Naive thymus-derived CD8-positive, alpha-beta T cell (primary cell): ENCODE measurements around the gene EIF4E2. TPM values are rescaled to one million over a fixed set of nuclear protein-coding genes. Genes with fewer than 3 reads are reported as not detected.

Experiments used
- ATAC-seq, 2 donors: fragments of 150-1000 bp; cut with Tn5 transposase in 1 of 2; sonication (Bioruptor Pico), chemical (Tn5 transposase) in 1 of 2; 1 replicate in 1 of 2; 2 replicates in 1 of 2; pipeline ENCODE4 v1.10.0; 2021; ENCODE audit warnings: mild to moderate bottlenecking in 2 of 2, moderate library complexity in 2 of 2
- POLR2A ChIA-PET: fragments of 350-600 bp; sonication (Branson Sonifier 250); formaldehyde crosslinking; loops from one replicate; lab custom pipeline; 2021; ENCODE audit warnings: antibody characterized with exemption; lab: Charles Lee
- DNase-seq, 10 donors: peaks; one replicate each; pipeline versions ENCODE4 v3.0.0 to v3.0.0-alpha.2; 2020 to 2022
- H3K27ac Mint-ChIP-seq, 10 donors: one replicate each; pipeline ENCODE4 v1.8.0; 2020 to 2022; ENCODE audit warnings: mild to moderate bottlenecking in 10 of 10, mixed read lengths in 10 of 10, moderate library complexity in 4 of 10, inconsistent platforms in 1 of 10
- H3K27me3 Mint-ChIP-seq, 5 donors: one replicate each; pipeline ENCODE4 v1.8.0; 2021 to 2022; ENCODE audit warnings: mixed read lengths in 5 of 5
- H3K36me3 Mint-ChIP-seq, 3 donors: one replicate each; pipeline ENCODE4 v1.8.0; 2020 to 2022; ENCODE audit warnings: mixed read lengths in 3 of 3, mild to moderate bottlenecking in 2 of 3, inconsistent platforms in 1 of 3
- H3K4me1 Mint-ChIP-seq, 4 donors: one replicate each; pipeline ENCODE4 v1.8.0; 2021 to 2022; ENCODE audit warnings: mixed read lengths in 4 of 4
- H3K4me3 Mint-ChIP-seq, 10 donors: one replicate each; pipeline ENCODE4 v1.8.0; 2020 to 2022; ENCODE audit warnings: mild to moderate bottlenecking in 10 of 10, mixed read lengths in 10 of 10, moderate library complexity in 6 of 10, inconsistent platforms in 1 of 10
- H3K9me3 Mint-ChIP-seq, 9 donors: one replicate each; pipeline ENCODE4 v1.8.0; 2020 to 2022; ENCODE audit warnings: mixed read lengths in 9 of 9, mild to moderate bottlenecking in 3 of 9, inconsistent platforms in 1 of 9, moderate library complexity in 1 of 9
- polyA plus RNA-seq, 3 donors: library from polyadenylated mRNA; unstranded; fragments of 300-500 nt; fragmentation: Illumina TruSeq; gene quantifications; one replicate each; pipeline ENCODE4 v1.2.3, GENCODE V29; 2021
- total RNA-seq, 8 experiments: library from RNA in 2 of 8; stranded (reverse) in 2 of 8; gene quantifications; one replicate each; pipeline ENCODE4 v1.2.3 and lab custom pipeline; 2021 to 2026

EIF4E2 gene
- total and polyA plus RNA-seq, 5 experiments from 2014 or later = 41.5 to 64.0 (median 49.3) TPM

DNA sequence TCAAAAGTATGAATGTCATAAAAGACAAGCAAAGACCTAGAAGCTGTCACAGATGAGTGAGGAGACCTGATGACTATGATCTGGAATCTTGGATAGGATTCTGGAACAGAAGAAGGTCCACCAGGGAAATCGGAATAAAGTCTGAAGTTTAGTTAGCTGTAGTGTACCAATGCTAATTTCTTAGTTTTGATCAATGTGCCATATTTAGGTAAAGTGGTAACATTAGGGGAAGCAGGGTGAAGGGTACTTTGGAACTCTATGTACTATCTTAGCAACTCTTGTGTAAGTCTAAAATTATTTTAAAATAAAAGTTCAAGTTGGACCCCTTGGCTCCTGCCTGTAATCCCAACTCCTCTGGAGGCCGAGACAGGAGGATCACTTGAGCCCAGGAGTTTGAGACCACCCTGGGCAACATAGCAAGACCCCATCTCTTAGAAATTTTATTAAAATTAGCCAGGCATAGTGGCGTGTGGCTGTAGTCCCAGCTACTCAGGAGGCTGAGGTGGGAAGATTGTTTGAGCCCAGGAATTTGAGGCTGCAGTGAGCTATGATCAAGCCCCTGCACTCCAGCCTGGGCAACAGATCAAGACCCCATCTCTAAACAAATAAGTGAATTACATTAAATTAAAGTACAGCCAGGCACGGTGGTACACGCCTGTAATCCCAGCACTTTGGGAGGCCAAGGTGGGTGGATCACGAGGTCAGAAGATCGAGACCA lies 47.0 kb downstream of the EIF4E2 start:
- POLR2A ChIA-PET = no interaction called here
- no peaks in the 10 kb centered on the region for H3K4me1 Mint-ChIP-seq
- peaks cover 0 to 2% (median 1%) of the 10 kb centered on the region in 5 donors for H3K27me3 Mint-ChIP-seq
- DNase-seq (no peak), ATAC-seq (no peak)
- no peak overlapping the region for H3K27ac Mint-ChIP-seq
- peaks cover 0 to 6% (median 0%) of the 10 kb centered on the region in 9 donors for H3K9me3 Mint-ChIP-seq
- no peak overlapping the region for H3K4me3 Mint-ChIP-seq
- no peaks in the 10 kb centered on the region for H3K36me3 Mint-ChIP-seq

DNA sequence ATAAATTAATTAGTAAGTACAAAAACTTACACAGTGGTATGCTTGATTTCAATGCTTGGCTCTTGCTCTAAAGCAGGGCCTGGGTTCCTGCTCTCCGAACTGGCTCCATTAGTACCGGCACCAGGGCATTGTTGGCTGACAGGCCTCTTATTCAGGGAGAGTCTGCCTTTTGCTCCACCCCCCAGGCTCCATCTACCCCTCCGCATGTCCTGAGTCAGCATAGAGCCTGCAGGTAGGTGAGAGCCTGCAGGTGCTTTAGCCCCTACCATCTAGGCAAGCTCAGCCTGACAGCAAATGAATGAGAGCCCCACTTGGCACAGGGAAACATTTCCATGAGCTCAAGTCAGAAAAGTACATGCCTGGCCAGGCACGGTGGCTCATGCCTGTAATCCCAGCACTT lies 47.8 kb downstream of the EIF4E2 start:
- Mint-ChIP-seq H3K27me3 (peaks cover 0 to 2% (median 1%) of the 10 kb centered on the region in 5 donors), H3K9me3 (peaks cover 0 to 6% (median 0%) of the 10 kb centered on the region in 9 donors), H3K4me1 (no peaks in the 10 kb centered on the region), H3K4me3 (no peak overlapping the region), H3K36me3 (no peaks in the 10 kb centered on the region), H3K27ac (no peak overlapping the region)
- ATAC-seq = no peak
- no peak for DNase-seq
- POLR2A ChIA-PET = no interaction called here

GRCh38 chr2:232600053-232600773 lies 49.7 kb downstream of the EIF4E2 start:
- H3K27ac Mint-ChIP-seq = no peak overlapping the region
- no peaks in the 10 kb centered on the region for H3K36me3 Mint-ChIP-seq
- POLR2A ChIA-PET = no interaction called here
- DNase-seq = no peak
- H3K4me1 Mint-ChIP-seq = peaks cover 0 to 3% (median 0%) of the 10 kb centered on the region in 4 donors
- peaks cover 0 to 7% (median 2%) of the 10 kb centered on the region in 5 donors for H3K27me3 Mint-ChIP-seq
- peaks cover 0 to 6% (median 0%) of the 10 kb centered on the region in 9 donors for H3K9me3 Mint-ChIP-seq
- no peak overlapping the region for H3K4me3 Mint-ChIP-seq
- no peak for ATAC-seq

- H3K36me3 Mint-ChIP-seq = no peaks in the 10 kb centered on the region
- no peaks in the 10 kb centered on the region for H3K9me3 Mint-ChIP-seq
- peaks cover 0 to 7% (median 2%) of the 10 kb centered on the region in 5 donors for H3K27me3 Mint-ChIP-seq
- DNase-seq = no peak
- peaks cover 0 to 10% (median 7%) of the 10 kb centered on the region in 4 donors for H3K4me1 Mint-ChIP-seq
- POLR2A ChIA-PET = no interaction called here
- peak overlapping the region in 1 of 10 donors; percentile 4 for H3K4me3 Mint-ChIP-seq
- no peak for ATAC-seq
- H3K27ac Mint-ChIP-seq = no peak overlapping the region
Measured at GRCh38 chr2:232603283-232603682, 52.8 kb downstream of the EIF4E2 start.

- no peak for ATAC-seq
- peak overlapping the region in 3 of 10 donors; percentile 22 to 83 (median 41) for H3K27ac Mint-ChIP-seq
Measured at GRCh38 chr2:232604535-232604934, 54.0 kb downstream of the EIF4E2 start.

GRCh38 chr2:232607011-232607410 lies 56.5 kb downstream of the EIF4E2 start:
- Mint-ChIP-seq H3K36me3 (no peaks in the 10 kb centered on the region), H3K4me3 (no peak overlapping the region), H3K4me1 (peaks cover 0 to 10% (median 8%) of the 10 kb centered on the region in 4 donors), H3K27me3 (peaks cover 0 to 5% (median 0%) of the 10 kb centered on the region in 5 donors), H3K27ac (no peak overlapping the region), H3K9me3 (no peaks in the 10 kb centered on the region)
- ATAC-seq (no peak), DNase-seq (no peak)
- POLR2A ChIA-PET = no interaction called here

More at GRCh38 chr2:232604535-232604934, 54.0 kb downstream of the EIF4E2 start:
- Mint-ChIP-seq H3K4me1 (peaks cover 0 to 10% (median 7%) of the 10 kb centered on the region in 4 donors), H3K9me3 (no peaks in the 10 kb centered on the region), H3K27me3 (peaks cover 0 to 7% (median 2%) of the 10 kb centered on the region in 5 donors), H3K36me3 (no peaks in the 10 kb centered on the region), H3K4me3 (peak overlapping the region in 3 of 10 donors; percentile 16 to 39 (median 26))
- POLR2A ChIA-PET = interaction anchor here (0.7 kb wide), 1 partner anchor 1678 kb away, joined by 4 read pairs; no protein-coding TSS in a partner anchor
- DNase-seq = no peak

GRCh38 chr2:232609607-232610006 lies 59.1 kb downstream of the EIF4E2 start:
- Mint-ChIP-seq H3K27me3 (peaks cover 0 to 4% (median 0%) of the 10 kb centered on the region in 5 donors), H3K4me3 (no peak overlapping the region), H3K27ac (no peak overlapping the region), H3K36me3 (no peaks in the 10 kb centered on the region), H3K4me1 (peaks cover 0 to 10% (median 7%) of the 10 kb centered on the region in 4 donors), H3K9me3 (no peaks in the 10 kb centered on the region)
- no peak for ATAC-seq
- POLR2A ChIA-PET = no interaction called here
- no peak for DNase-seq

DNA sequence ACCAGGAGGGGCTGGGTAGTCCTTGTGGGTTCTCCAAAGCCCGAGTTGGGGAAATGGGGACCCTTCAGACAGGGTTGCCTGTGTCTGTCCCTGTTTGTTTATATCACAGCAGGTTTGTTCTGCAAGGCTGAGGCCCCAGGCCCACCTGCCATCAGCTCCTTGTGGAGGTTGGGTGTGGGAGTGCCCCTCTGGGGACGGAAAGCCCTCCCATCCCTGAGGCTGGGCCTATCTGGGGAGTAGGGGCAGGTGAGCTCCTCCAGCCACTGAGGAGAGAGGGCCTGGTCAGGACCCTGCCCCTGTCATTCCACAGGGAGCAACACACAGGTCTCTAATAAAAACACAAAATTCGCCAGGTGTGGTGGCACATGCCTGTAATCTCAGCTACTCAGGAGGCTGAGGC lies 59.6 kb downstream of the EIF4E2 start:
- POLR2A ChIA-PET = no interaction called here
- no peak for DNase-seq

DNA sequence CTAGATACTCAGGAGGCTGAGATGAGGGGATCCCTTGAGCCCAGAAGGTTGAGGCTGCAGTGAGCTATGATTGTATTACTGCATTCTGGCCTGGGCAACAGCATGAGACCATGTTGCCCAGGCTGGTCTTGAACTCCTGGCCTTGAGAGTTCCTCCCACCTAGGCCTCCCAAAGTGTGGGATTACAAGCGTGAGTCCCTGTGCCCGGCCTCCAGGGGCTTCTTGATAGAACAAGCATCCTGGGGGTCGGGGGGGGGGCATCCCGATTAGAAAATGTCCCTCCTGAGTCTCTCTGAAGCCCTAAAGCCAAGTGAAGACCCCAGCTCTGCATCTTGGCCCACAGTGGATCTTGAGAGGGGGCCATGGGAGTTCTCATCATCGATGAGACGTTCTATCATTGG lies 60.6 kb downstream of the EIF4E2 start:
- no peaks in the 10 kb centered on the region for H3K36me3 Mint-ChIP-seq
- no peak overlapping the region for H3K27ac Mint-ChIP-seq
- no peak for DNase-seq
- POLR2A ChIA-PET = no interaction called here
- no peak overlapping the region for H3K4me3 Mint-ChIP-seq
- H3K27me3 Mint-ChIP-seq = peaks cover 0 to 2% (median 0%) of the 10 kb centered on the region in 5 donors
- H3K4me1 Mint-ChIP-seq = peaks cover 0 to 4% (median 3%) of the 10 kb centered on the region in 4 donors
- H3K9me3 Mint-ChIP-seq = no peaks in the 10 kb centered on the region
- no peak for ATAC-seq

More for the DNA sequence above, 59.6 kb downstream of the EIF4E2 start:
- no peaks in the 10 kb centered on the region for H3K36me3 Mint-ChIP-seq
- peaks cover 0 to 10% (median 7%) of the 10 kb centered on the region in 4 donors for H3K4me1 Mint-ChIP-seq
- no peak overlapping the region for H3K27ac Mint-ChIP-seq
- no peaks in the 10 kb centered on the region for H3K9me3 Mint-ChIP-seq
- peaks cover 0 to 4% (median 0%) of the 10 kb centered on the region in 5 donors for H3K27me3 Mint-ChIP-seq
- no peak overlapping the region for H3K4me3 Mint-ChIP-seq
- ATAC-seq = no peak

DNA sequence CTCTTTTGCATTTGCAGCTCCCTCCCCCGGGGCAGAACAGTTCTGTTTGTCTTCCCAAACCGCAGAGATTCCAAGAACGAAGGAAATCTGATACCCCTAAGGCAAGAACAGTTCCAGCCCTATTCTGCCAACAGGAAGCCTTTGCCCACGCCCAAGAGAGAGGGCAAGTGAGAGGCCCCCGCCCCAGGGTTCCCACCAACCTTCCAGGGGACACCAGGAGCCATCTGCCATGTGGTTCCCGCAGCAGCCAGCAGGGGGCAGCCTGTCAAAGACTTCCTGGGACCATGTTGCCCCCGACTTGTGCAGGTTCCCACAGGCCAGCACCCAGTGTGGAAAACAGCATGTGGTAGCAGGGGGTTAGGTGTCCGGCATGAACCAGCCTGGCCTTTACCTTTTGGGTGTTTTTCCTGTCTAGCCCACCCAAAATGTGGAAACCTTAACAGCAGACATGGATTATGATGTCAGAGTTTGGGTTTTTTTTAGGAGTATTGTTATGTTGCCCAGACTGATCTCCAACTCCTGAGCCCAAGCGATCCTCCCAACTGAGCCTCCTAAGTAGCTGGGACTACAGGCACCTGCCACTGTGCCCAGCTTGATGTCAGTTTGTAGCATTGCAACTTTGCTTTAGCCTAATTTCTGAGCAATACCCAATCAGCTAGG lies 61.2 kb downstream of the EIF4E2 start:
- peaks cover 0 to 2% (median 0%) of the 10 kb centered on the region in 4 donors for H3K4me1 Mint-ChIP-seq
- H3K4me3 Mint-ChIP-seq = no peak overlapping the region
- no peaks in the 10 kb centered on the region for H3K36me3 Mint-ChIP-seq
- no peaks in the 10 kb centered on the region for H3K27me3 Mint-ChIP-seq
- ATAC-seq (peak; percentile 62 to 81), DNase-seq (peak; percentile 39 to 82 (median 61))
- POLR2A ChIA-PET = no interaction called here
- H3K27ac Mint-ChIP-seq = no peak overlapping the region
- H3K9me3 Mint-ChIP-seq = no peaks in the 10 kb centered on the region

DNA sequence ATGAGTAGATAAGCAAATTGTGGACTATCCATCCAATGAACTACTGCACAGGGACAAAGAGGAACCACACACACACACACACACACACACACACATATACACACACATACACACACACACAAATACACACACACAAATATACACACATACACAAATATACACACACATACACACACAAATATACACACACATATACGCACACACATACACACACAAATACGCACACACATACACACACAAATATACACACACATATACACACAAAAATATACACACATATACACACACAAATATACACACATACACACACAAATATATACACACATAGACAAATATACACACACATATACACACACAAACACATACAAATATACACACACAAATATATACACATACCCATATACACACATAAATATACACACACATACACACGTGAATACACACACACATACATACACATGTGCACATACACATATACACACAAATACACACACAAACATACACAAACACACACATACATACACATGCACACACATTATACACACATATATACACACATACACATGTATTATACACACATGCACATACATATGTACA lies 63.1 kb downstream of the EIF4E2 start:
- POLR2A ChIA-PET = no interaction called here
- H3K27me3 Mint-ChIP-seq = no peaks in the 10 kb centered on the region
- H3K27ac Mint-ChIP-seq = peak overlapping the region in 2 of 10 donors; percentile 3 to 29
- no peaks in the 10 kb centered on the region for H3K9me3 Mint-ChIP-seq
- no peak overlapping the region for H3K4me3 Mint-ChIP-seq
- DNase-seq (no peak), ATAC-seq (no peak)
- no peaks in the 10 kb centered on the region for H3K36me3 Mint-ChIP-seq
- H3K4me1 Mint-ChIP-seq = peaks cover 0 to 2% (median 0%) of the 10 kb centered on the region in 4 donors

DNA sequence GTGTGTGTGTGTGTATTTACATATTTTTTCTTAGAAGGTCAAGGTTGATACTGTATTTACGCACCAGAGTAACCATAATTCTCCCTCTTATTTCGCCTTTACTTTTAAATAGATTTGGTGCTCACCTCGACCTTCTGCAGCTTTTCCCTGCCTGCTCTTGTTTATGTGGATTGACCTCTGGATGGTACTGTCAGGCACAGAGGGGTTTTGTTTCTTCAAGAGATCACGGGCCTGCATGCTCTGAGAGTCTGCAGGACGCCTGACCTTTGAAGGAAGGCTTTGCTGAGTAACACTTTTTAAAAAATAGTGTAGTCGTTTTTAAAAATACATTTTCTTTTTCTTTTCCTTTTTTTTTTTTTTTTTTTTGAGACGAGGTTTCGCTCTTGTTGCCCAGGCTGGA lies 64.8 kb downstream of the EIF4E2 start:
- ATAC-seq (no peak), DNase-seq (no peak)
- Mint-ChIP-seq H3K9me3 (no peaks in the 10 kb centered on the region), H3K4me1 (peaks cover 0 to 2% (median 0%) of the 10 kb centered on the region in 4 donors), H3K36me3 (no peaks in the 10 kb centered on the region), H3K4me3 (no peak overlapping the region), H3K27me3 (no peaks in the 10 kb centered on the region), H3K27ac (no peak overlapping the region)
- POLR2A ChIA-PET = interaction anchor here (0.7 kb wide), 1 partner anchor 1475 kb away, joined by 5 read pairs; no protein-coding TSS in a partner anchor
